GM12878 (cell line): ENCODE measurements around the gene UBC. TPM values are rescaled to one million over a fixed set of nuclear protein-coding genes. Genes with fewer than 3 reads are reported as not detected.
A peak's percentile ranks its signal among the peaks of the same experiment; 100 is the strongest.

Source experiments
- BACH1 ChIP-seq: fragments of 450-650 bp; IDR thresholded peaks from 2 replicates; pipeline ENCODE4 v1.6.1; 2017; ENCODE audit warnings: mild to moderate bottlenecking, borderline replicate concordance
- BHLHE40 ChIP-seq, 2 experiments: fragments of 450-650 bp in 1 of 2; IDR thresholded peaks; 2 replicates each; pipeline ENCODE4 v1.6.1; 2011 to 2017; ENCODE audit warnings: low read depth in 2 of 2, borderline replicate concordance in 1 of 2, improper control_type of control experiment in 1 of 2, low read length in 1 of 2, mild to moderate bottlenecking in 1 of 2
- CEBPB ChIP-seq, 2 experiments: fragments of 150-350 bp in 1 of 2; IDR thresholded peaks; 2 replicates each; pipeline ENCODE4 v1.6.1; 2012 to 2014; ENCODE audit warnings: low read depth in 2 of 2, low read length in 2 of 2, borderline replicate concordance in 1 of 2, inconsistent platforms in 1 of 2
- EP300 ChIP-seq, 2 experiments: fragments of 150-350 bp in 1 of 2; IDR thresholded peaks; 2 replicates each; pipeline ENCODE4 v1.6.1; 2011 to 2012; ENCODE audit warnings: low read depth in 2 of 2, low read length in 2 of 2, borderline replicate concordance in 1 of 2, improper control_type of control experiment in 1 of 2, inconsistent platforms in 1 of 2; ENCODE audit not compliant: control insufficient read depth in 1 of 2
- FOXM1 ChIP-seq: IDR thresholded peaks from 2 replicates; pipeline ENCODE4 v1.6.1; 2012; ENCODE audit warnings: low read depth, mild to moderate bottlenecking, inconsistent platforms, low read length, moderate library complexity
- HDAC2 ChIP-seq: fragments of 200-600 bp; sonication (generic); IDR thresholded peaks from 2 replicates; pipeline ENCODE4 v1.6.1; 2017
- IKZF2 ChIP-seq, 2 experiments: fragments of 450-650 bp; IDR thresholded peaks; 2 replicates each; pipeline ENCODE4 v1.6.1; 2017; ENCODE audit warnings: mild to moderate bottlenecking in 2 of 2, moderate library complexity in 2 of 2
- IRF4 ChIP-seq: IDR thresholded peaks from 2 replicates; pipeline ENCODE4 v1.6.1; 2011; ENCODE audit warnings: low read depth, low read length
- LARP7 ChIP-seq: fragments of 450-650 bp; IDR thresholded peaks from 2 replicates; pipeline ENCODE4 v1.6.1; 2017; ENCODE audit warnings: mild to moderate bottlenecking
- MTA3 ChIP-seq: IDR thresholded peaks from 2 replicates; pipeline ENCODE4 v1.6.1; 2012; ENCODE audit warnings: low read length, inconsistent platforms, borderline replicate concordance
- PAX5 ChIP-seq: IDR thresholded peaks from 2 replicates; pipeline ENCODE4 v1.6.1; 2011; ENCODE audit warnings: low read depth, low read length, borderline replicate concordance
- POLR2AphosphoS5 ChIP-seq: IDR thresholded peaks from 2 replicates; pipeline ENCODE4 v1.6.1; 2011; ENCODE audit warnings: mild to moderate bottlenecking, low read length, inconsistent platforms
- PRDM15 ChIP-seq: fragments of 450-650 bp; formaldehyde crosslinking; IDR thresholded peaks from 2 replicates; pipeline ENCODE4 v1.4.0; 2020; ENCODE audit warnings: mild to moderate bottlenecking, moderate library complexity
- RBBP5 ChIP-seq: fragments of 200-600 bp; sonication (generic); conservative IDR thresholded peaks from 2 replicates; pipeline ENCODE4 v1.6.1; 2016
- RFX5 ChIP-seq: IDR thresholded peaks from 2 replicates; pipeline ENCODE4 v1.6.1; 2011; ENCODE audit warnings: low read depth, low read length, improper control_type of control experiment
- SREBF1 ChIP-seq: IDR thresholded peaks from 2 replicates; pipeline ENCODE4 v1.6.1; 2012; ENCODE audit warnings: mild to moderate bottlenecking, low read length
- STAT3 ChIP-seq: IDR thresholded peaks from 2 replicates; pipeline ENCODE4 v1.6.1; 2011; ENCODE audit warnings: low read depth, low read length, improper control_type of control experiment
- polyA plus RNA-seq, 11 experiments: library from polyadenylated mRNA; depleted of rRNA in 4 of 11; unstranded in 6 of 11; stranded (reverse) in 5 of 11; fragments of >200 nt; fragmentation: Nextera tagmentation in 4 of 11; fragmentation: Illumina TruSeq in 1 of 11; extraction: Ambion mirVana in 4 of 11; extraction: Trizol in 1 of 11; gene quantifications; 1 replicate in 1 of 11; 2 replicates in 10 of 11; pipeline versions ENCODE4 v1.2.1 to v1.2.3, GENCODE V29; 2011 to 2016; ENCODE audit warnings: inconsistent platforms in 2 of 11, missing spikeins in 2 of 11, low read depth in 1 of 11
- total RNA-seq, 4 experiments: library from RNA; depleted of rRNA in 3 of 4; stranded (reverse); fragments of >200 nt in 3 of 4; fragmentation: Illumina TruSeq in 1 of 4; extraction: Trizol in 1 of 4; gene quantifications; 2 replicates each; pipeline versions ENCODE4 v1.2.1 to v1.2.3, GENCODE V29; 2013 to 2021

The UBC gene
- total and polyA plus RNA-seq, 10 of the 15 experiments (the other 5 are each of a cell fraction or from before 2014, with no cell fraction given) = 653 to 1,666 (median 874) TPM

DNA sequence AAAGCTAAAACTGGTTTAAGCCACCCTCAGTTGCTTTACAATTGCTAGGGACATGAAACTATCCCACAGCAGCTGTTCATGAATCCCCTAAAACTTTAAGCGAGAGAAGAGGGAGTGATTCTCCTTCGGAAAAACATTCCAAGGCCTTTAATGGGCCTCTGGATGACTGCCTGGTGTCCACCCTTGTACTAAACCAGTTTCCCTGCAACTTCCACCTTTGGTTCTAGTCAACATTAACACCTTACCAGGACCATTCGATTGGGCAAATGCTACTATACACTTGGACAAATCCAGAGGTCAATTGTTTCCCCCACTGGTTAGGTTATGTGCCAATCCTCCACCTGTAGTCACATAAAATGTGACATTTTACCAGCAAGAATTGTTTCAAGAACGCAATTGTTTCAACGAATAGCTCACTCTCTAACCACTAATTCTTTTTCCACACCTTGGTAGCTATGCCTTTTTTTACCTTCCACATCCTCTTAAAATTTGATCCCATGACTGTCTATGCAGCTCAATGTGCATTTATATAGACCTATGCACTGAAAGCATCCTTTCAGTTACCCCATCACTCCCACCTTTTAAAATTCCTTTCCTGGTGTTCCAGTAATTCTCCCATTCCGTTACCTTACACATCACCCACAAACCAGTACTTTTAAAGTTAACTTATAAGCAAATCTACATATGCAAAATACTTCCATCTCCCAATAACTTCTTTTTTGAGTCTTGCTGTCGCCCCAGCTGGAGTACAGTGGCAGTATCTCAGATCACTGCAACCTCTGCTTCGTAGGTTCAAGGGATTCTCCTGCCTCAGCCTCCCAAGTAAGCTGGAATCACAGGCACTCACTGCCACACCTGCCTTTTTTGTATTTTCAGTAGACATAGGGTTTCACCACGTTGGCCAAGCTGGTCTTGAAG lies 3.6 kb downstream of the UBC start (continued):
- no peak for TF ChIP-seq RFX5
- TF ChIP-seq STAT3 = 0 out of 2 replicates have a peak, but pooled peaks have one; percentile 12
- peak; percentile 60; the same call in 1 of the 2 replicates for TF ChIP-seq PRDM15 (CRISPR knock-in tag)
- TF ChIP-seq EP300 (IDR thresholded peaks at IDR 0.05; ENCODE audit: borderline replicate concordance in 1 of 2, control insufficient read depth in 1 of 2, low read depth in 2 of 2, low read length in 2 of 2) = no peak
- TF ChIP-seq IRF4 = no peak
- peak; percentile 93 for TF ChIP-seq BACH1
- TF ChIP-seq PAX5 = peak; percentile 67; the same call in 1 of the 2 replicates
- 0 out of 4 replicates have a peak, but pooled peaks have one; percentile 18 to 39 for TF ChIP-seq IKZF2 (IDR thresholded peaks at IDR 0.05)
- TF ChIP-seq MTA3 = peak; percentile 66; the same call in 1 of the 2 replicates
- TF ChIP-seq HDAC2 = no peak
- TF ChIP-seq POLR2AphosphoS5 = peak; percentile 96
- TF ChIP-seq LARP7 = peak; percentile 28; the same call in 1 of the 2 replicates
- TF ChIP-seq SREBF1 = no peak
- 0 out of 4 replicates have a peak, but pooled peaks of 1 of the 2 experiments have one; percentile 36 for TF ChIP-seq CEBPB (IDR thresholded peaks at IDR 0.05; ENCODE audit: borderline replicate concordance in 1 of 2, low read depth in 2 of 2, low read length in 2 of 2)
- no peak for TF ChIP-seq RBBP5
- peak in 1 of 2 experiments; percentile 22; a peak in 1 of 4 replicates for TF ChIP-seq BHLHE40 (IDR thresholded peaks at IDR 0.05; ENCODE audit: borderline replicate concordance in 1 of 2, low read depth in 2 of 2, low read length in 1 of 2)
- peak; percentile 50; the same call in 1 of the 2 replicates for TF ChIP-seq FOXM1
